Measurements from ENCODE around the gene SUSD6. TPM values are rescaled to one million over a fixed set of nuclear protein-coding genes. Genes with fewer than 3 reads are reported as not detected.

The SUSD6 gene
- total RNA-seq, 2 experiments from 2014 or later = 23.1 to 43.6 TPM

DNA sequence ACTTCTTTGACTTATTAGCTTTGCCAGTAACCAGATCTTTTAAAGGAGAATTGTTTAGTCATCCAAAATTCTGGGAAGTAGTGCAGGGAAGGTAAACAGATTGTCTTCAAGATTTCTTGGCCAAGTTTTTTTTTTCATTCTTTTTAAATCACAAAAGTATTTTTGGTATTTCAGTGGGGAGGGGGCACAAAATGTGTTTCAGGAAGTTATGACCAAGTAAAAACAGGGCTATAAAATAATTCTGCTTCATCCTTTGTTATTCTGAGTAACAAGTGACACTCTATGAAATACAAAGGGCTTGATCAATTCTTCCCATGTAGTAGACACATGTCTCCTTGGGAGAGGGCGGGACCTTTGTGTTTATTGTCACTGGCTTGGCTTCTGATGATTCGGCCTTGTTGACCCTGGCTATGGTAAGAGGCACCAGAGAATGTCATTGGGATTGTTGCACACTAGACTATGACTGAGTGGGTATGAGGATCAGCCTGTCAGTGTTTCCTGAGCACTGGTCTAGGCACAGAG is 55.4 kb downstream of the SUSD6 start:
- Histone ChIP-seq H3K4me1 (ENCODE audit: insufficient read depth, low read length, poor library complexity, severe bottlenecking) (peaks cover 96% of the 10 kb centered on the region), H2AFZ (ENCODE audit: low read length) (no peak overlapping the region), H4K20me1 (ENCODE audit: insufficient read depth, low read length) (peaks cover 66% of the 10 kb centered on the region), H3K9me3 (ENCODE audit: low read length) (no peaks in the 10 kb centered on the region), H3K4me3 (ENCODE audit: low read depth, low read length, poor library complexity, severe bottlenecking) (peak overlapping the region; percentile 58), H3K36me3 (ENCODE audit: insufficient read depth, low read length) (peaks cover 67% of the 10 kb centered on the region; the same call in 1 of the 2 replicates), H3K4me2 (ENCODE audit: low read length) (peak overlapping the region; percentile 68), H3K9me2 (ENCODE audit: insufficient read depth, low read length) (no peaks in the 10 kb centered on the region), H3K79me2 (ENCODE audit: insufficient read depth, low read depth, low read length) (peaks cover 98% of the 10 kb centered on the region), H3K27ac (ENCODE audit: low read depth, low read length, poor library complexity, severe bottlenecking) (peak overlapping the region; percentile 80)
- BruUV-seq (replicated peaks) = no TSS peak
- DNase-seq (ENCODE audit: low spot score) = no peak
- intact Hi-C loops (cut with micrococcal nuclease; ENCODE audit: unreplicated experiment) = loop anchor here (1.0 kb wide), 1 partner anchor 51 kb away; no protein-coding TSS in a partner anchor
- ChIA-PET CTCF (ENCODE audit: unreplicated experiment) (no interaction called here), POLR2A (interaction anchor here (0.8 to 2.3 kb wide), 8 partner anchors 9 to 71 kb away, joined by 3 to 6 read pairs (median 4); no protein-coding TSS in a partner anchor)
- TF ChIP-seq, protein P1, sequence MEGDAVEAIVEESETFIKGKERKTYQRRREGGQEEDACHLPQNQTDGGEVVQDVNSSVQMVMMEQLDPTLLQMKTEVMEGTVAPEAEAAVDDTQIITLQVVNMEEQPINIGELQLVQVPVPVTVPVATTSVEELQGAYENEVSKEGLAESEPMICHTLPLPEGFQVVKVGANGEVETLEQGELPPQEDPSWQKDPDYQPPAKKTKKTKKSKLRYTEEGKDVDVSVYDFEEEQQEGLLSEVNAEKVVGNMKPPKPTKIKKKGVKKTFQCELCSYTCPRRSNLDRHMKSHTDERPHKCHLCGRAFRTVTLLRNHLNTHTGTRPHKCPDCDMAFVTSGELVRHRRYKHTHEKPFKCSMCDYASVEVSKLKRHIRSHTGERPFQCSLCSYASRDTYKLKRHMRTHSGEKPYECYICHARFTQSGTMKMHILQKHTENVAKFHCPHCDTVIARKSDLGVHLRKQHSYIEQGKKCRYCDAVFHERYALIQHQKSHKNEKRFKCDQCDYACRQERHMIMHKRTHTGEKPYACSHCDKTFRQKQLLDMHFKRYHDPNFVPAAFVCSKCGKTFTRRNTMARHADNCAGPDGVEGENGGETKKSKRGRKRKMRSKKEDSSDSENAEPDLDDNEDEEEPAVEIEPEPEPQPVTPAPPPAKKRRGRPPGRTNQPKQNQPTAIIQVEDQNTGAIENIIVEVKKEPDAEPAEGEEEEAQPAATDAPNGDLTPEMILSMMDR (conservative IDR thresholded peaks at IDR 0.05; ENCODE audit: low read length) = no peak
- no peak for TF ChIP-seq EZH2phosphoT487 (IDR thresholded peaks at IDR 0.05; ENCODE audit: borderline replicate concordance, low read depth, low read length)

DNA sequence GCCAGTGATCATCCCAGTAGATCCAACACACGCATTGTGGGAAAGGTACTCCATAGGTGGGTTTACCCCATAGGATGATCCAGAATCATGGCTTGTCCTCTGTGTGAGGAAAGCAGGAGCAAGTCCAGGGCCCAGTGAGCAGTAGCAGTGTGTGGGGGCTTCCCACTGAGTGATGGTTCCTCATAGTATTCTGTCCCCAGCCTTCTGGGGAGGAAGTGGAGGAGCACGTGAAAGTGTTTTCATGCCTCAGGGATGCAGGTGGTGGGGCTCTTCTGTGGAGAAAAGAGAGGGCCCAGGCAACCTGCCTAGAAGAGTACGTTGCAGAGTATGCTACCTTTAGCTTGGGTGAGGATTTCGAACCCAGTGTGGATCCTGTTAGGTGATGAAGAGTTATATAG is 56.5 kb downstream of the SUSD6 start:
- CTCF ChIA-PET (ENCODE audit: unreplicated experiment) = no interaction called here
- Histone ChIP-seq H3K36me3 (ENCODE audit: insufficient read depth, low read length) (peaks cover 55% of the 10 kb centered on the region; the same call in 1 of the 2 replicates), H3K27ac (ENCODE audit: low read depth, low read length, poor library complexity, severe bottlenecking) (peak overlapping the region; percentile 80), H2AFZ (ENCODE audit: low read length) (no peak overlapping the region), H3K4me3 (ENCODE audit: low read depth, low read length, poor library complexity, severe bottlenecking) (peak overlapping the region; percentile 45), H3K9me2 (ENCODE audit: insufficient read depth, low read length) (no peaks in the 10 kb centered on the region), H4K20me1 (ENCODE audit: insufficient read depth, low read length) (peaks cover 67% of the 10 kb centered on the region), H3K4me2 (ENCODE audit: low read length) (peak overlapping the region; percentile 68), H3K4me1 (ENCODE audit: insufficient read depth, low read length, poor library complexity, severe bottlenecking) (peaks cover 98% of the 10 kb centered on the region), H3K79me2 (ENCODE audit: insufficient read depth, low read depth, low read length) (peaks cover 98% of the 10 kb centered on the region), H3K9me3 (ENCODE audit: low read length) (no peaks in the 10 kb centered on the region)
- TF ChIP-seq, protein P1 (conservative IDR thresholded peaks at IDR 0.05; ENCODE audit: low read length) = no peak
- no peak for TF ChIP-seq EZH2phosphoT487 (IDR thresholded peaks at IDR 0.05; ENCODE audit: borderline replicate concordance, low read depth, low read length)
- intact Hi-C loops (cut with micrococcal nuclease; ENCODE audit: unreplicated experiment) = loop anchor here (1.0 kb wide), 1 partner anchor 53 kb away; no protein-coding TSS in a partner anchor
- POLR2A ChIA-PET = interaction anchor here (0.8 to 3.0 kb wide), 4 partner anchors 20 to 73 kb away, joined by 4 to 7 read pairs (median 5); partner anchors contain the start of gene SUSD6
- BruUV-seq (replicated peaks) = no TSS peak
- DNase-seq (ENCODE audit: low spot score) = peak; percentile 55

DNA sequence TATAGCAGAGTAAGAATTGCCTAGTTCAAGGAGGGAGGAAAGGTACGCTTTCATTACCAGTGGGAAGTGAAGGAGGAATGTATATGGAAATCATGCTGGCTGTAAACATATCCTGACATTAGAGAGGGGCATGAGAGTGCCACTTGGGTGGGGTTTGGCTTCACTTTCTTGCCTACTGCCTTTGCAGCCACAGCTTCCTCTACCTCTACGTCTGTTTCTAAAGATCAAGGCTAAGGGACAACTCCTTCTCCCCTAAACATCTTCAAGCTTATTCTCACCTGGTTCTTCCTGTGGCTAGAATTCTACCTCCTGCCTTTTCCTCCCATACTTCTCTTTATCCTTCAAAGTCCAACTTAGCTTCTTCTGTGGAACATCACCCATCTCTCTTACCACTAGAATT is 58.0 kb downstream of the SUSD6 start:
- ChIA-PET CTCF (ENCODE audit: unreplicated experiment) (no interaction called here), POLR2A (interaction anchor here (0.8 to 3.0 kb wide), 4 partner anchors 20 to 58 kb away, joined by 3 to 7 read pairs (median 4); partner anchors contain the start of gene SUSD6)
- no TSS peak for BruUV-seq (replicated peaks)
- peaks cover 97% of the 10 kb centered on the region for H3K79me2 ChIP-seq (ENCODE audit: insufficient read depth, low read depth, low read length)
- no peak for TF ChIP-seq EZH2phosphoT487 (IDR thresholded peaks at IDR 0.05; ENCODE audit: borderline replicate concordance, low read depth, low read length)
- TF ChIP-seq, protein P1 (conservative IDR thresholded peaks at IDR 0.05; ENCODE audit: low read length) = no peak
- H3K9me2 ChIP-seq (ENCODE audit: insufficient read depth, low read length) = no peaks in the 10 kb centered on the region
- no peak for DNase-seq (ENCODE audit: low spot score)
- H3K9me3 ChIP-seq (ENCODE audit: low read length) = no peaks in the 10 kb centered on the region
- no peak overlapping the region for H3K4me2 ChIP-seq (ENCODE audit: low read length)
- no peak overlapping the region for H3K4me3 ChIP-seq (ENCODE audit: low read depth, low read length, poor library complexity, severe bottlenecking)
- H3K4me1 ChIP-seq (ENCODE audit: insufficient read depth, low read length, poor library complexity, severe bottlenecking) = peaks cover 98% of the 10 kb centered on the region
- peaks cover 49% of the 10 kb centered on the region; the same call in 1 of the 2 replicates for H3K36me3 ChIP-seq (ENCODE audit: insufficient read depth, low read length)
- H4K20me1 ChIP-seq (ENCODE audit: insufficient read depth, low read length) = peaks cover 74% of the 10 kb centered on the region
- H2AFZ ChIP-seq (ENCODE audit: low read length) = no peak overlapping the region
- no peak overlapping the region for H3K27ac ChIP-seq (ENCODE audit: low read depth, low read length, poor library complexity, severe bottlenecking)
- intact Hi-C loops (cut with micrococcal nuclease; ENCODE audit: unreplicated experiment) = no loop called here
